ENCODE results near the gene EFHD1.
"Not testable (repeated sequence)": the region's sequence is repeated elsewhere in the genome, so short reads cannot be mapped to it uniquely, and the experiment has no call there.

Gene EFHD1

DNA sequence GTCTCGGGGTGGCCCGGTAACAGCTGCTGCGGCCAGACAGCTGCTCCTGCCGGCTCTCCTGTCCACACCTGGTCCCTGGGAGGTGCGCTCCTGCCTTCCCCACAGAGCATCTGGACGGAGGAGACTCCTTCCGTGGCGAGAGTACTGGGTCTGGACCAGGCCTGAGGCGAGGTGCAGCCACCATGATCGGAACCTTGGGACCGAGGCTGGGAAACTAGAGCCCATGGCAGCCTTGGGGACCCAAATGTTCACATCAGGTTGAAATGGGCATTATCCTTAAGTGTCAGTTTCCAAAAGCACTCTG, 64.4 kb downstream of the EFHD1 start:
- DNase-seq = no peak

DNA sequence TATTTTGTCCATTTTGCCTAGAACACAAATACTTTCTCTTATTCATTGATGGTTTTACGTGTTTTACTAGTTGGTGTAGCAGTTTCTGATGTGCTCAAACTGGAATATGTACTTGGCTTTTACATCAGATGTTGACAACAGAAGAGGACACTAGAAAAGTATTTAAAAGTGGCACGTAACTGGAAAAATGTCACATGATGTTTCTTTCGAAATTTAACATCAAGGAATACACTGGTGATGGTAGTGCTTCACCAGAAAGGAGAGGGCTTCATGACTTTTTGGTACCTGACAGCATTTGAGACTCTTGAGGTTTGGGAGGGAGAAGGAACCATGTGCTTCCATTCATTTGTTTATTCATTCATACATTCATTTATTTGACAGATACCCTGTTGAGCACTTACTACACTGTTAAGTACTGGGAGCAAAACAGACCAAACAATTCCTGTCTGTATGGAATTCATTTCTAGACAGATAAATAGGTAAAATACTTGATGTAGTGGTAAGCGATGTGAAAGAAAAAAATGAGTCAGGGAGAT, 65.2 kb downstream of the EFHD1 start:
- no peak for DNase-seq

DNA sequence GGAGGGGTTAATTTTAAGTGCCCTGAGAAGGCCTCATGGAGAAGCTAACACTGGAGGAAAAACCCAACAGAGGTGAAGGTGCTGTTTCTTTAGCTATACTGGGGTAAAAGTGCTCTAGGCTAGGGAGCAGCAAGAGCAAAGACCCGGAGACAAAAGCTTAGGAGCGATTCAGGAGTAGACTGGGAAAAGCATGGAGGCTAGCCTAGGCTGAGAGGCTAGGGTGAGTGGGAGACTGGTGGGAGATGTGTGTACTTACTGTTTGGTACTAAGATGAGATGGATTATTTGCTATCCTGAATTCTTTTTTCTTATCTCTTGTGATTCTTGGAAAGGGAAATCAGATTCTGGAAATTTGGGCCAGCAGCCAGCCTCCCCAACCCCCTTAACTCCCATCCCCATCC, 65.7 kb downstream of the EFHD1 start:
- no peak for DNase-seq

DNA sequence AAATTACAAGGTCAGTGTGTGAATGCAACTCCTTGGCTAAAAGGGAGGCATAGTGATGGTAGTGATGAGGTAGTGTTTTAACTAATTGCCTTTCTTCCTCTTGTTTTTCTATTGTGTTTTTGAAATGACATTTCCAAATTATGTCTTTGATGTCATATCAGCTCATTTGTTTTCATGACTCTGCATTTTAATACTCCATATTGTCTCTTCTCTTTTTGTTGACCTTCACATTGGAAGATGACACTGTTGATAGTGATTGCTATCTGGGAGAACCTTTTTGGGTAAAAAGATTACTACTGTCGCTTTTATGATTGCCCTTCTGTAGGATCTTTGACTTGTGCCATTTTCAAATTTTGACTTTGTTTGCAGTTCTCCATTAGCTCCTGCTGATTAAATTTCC, 66.8 kb downstream of the EFHD1 start:
- no peak for DNase-seq

DNA sequence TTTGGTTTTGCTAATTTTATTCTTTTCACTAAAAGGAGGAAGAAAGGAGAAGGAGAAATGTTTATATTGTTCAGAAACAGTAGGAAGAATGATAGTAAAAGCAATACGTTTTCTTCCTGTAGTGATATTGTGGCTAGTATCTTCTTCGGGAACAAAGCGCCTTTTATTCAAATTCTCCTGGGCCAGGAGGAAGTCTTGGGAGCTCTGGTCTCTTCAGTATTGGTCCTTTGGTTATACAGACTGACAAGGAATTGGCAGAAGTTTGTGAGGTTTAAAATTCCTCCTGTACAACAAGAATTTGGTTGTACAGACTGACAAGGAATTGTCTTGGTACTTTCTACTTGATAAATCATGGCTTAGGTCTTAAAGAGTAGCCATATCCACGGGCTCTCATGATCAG, 73.7 kb downstream of the EFHD1 start:
- no peak for DNase-seq

DNA sequence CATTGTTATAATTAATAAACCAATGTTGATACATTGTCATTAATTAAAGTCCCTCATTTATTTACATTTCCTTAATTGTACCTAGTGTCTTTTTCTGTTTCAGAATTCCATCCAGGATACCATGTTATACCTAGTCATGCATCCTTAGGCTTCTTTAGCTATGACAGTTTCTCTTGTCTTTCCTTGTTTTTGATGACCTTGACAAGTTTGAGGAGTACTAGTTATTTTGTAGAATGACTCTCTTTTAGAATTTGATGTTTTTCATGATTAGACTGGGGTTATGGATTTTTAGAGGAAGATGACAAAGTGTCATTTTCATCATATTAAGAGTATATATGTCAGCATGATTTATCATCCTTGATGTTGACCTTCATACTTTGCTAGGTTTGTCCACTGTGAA, 80.1 kb downstream of the EFHD1 start:
- DNase-seq = no peak

DNA sequence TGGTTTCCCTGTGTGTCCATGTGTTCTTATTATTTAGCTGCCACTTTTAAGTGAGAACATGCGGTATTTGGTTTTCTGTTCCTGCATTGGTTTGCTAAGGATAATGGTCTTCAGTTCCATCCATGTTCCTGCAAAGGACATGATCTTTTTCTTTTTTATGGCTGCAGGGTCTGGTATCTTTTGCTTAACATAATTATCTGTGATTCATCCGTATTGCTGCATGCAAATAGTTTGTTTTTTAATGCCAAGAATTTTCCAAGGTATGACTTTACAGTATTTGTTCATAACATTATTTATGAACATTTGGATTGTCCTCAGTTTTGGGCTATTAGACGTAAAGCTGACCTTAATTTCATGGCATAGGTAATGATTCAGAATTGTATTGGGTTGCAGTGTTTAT, 81.6 kb downstream of the EFHD1 start:
- DNase-seq = no peak

DNA sequence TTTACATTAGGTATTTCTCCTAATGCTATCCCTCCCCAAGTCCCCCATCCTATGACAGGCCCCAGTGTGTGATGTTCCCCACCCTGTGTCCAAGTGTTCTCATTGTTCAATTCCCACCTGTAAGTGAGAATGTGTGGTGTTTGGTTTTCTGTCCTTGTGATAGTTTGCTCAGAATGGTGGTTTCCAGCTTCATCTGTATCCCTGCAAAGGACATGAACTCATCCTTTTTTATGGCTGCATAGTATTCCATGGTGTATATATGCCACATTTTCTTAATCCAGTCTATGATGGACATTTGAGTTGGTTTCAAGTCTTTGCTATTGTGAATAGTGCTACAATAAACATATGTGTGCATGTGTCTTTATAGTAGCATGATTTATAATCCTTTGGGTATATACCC, 86.7 kb downstream of the EFHD1 start:
- DNase-seq = not testable (repeated sequence)

DNA sequence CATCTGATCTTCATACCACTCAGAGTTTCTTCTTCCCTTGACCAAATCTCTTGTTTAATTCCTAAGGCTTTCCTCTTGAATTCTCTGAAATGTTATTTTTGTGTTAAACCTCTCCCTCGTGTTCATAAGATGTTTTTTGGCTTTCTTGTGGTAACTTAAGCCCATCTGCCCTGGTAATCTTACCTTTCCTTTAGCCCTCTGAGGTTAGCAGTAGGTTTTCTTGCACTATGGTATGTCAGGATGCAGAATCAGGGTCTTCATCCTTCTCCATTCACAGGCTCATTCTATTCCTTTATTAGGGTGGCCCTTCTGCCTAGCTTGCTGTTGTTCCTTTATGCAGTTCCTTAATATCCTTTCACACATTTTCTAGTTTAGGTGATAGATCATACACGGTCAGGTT, 87.9 kb downstream of the EFHD1 start:
- DNase-seq = no peak

DNA sequence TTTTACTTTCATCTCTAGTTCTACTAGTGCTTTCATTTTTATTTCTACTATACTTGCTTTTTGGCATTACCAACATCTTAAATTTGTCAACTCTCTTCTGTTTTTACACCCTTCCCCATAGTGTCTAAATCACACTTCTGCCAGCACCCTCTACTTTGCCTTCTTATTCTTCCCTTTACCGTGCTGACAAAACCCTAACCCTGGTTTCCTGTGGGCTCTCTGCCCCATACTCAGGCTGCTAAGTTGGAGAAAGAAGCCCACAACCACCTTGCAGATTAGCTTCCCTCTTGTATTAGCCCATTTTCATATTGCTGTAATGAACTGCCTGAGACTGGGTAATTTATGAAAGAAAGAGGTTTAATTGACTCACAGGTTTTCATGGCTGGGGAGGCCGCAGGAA, 88.5 kb downstream of the EFHD1 start:
- no peak for DNase-seq

DNA sequence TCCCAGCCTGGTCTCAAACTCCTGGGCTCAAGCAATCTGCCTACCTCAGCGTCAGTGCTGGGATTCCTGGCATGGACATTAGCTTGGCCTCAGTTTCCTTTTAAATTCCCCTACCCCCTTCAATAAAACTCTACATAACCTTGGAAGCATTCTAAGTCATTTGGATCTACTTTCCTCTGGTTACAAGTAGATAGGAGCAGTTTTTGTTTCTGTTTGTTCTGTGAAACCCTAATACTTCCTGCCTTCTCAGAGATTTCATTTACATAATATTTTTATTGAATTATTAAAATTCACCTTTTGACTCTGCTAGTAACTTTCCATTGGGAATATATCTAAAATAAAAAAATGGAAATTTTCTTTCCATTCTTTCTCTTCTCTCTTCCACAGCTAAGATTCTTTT, 89.6 kb downstream of the EFHD1 start:
- no peak for DNase-seq

DNA sequence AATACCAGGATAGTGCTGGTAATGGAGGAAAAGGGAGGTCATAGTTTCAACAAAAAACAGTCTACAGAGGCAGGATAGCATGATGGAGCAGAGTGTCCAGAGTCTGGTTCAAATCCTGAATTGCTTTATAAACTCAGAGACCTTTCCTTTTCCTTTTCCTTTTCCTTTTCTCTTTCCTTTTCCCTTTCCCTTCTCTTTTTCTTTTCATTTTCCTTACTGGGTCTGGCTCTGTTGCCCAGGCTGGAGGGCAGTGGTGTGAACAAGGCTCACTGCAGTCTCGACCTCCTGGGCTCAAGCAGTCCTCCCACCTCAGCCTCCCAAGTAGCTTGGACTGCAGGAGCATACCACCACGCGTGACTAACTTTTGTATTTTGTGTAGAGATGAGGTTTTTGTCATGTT, 95.4 kb downstream of the EFHD1 start:
- DNase-seq = no peak

DNA sequence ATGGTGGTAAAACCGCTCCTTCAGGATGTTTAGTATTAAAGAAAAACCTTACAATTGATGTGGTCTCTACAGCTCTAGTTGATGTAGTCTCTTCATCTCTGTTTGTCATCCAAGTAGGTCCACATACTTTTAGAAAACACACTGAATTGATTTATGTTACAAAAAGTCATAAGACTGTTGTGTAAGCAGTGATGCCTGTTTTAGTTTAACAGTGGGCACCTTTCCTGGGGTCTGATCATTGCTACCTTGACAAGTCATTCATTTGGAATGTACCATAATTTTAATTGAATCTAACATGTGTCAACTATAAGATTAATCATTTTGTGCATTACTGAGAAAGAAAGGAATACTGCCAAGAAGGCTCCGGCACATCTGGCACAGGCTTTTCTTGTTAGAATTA, 98.1 kb downstream of the EFHD1 start:
- DNase-seq = no peak
